IPS DF 19.7 (cell line): ENCODE measurements around the gene GPBP1L1.
"Not testable (repeated sequence)": the region's sequence is repeated elsewhere in the genome, so short reads cannot be mapped to it uniquely, and the experiment has no call there.

Experiments used
- DNase-seq: peaks from one replicate; pipeline ENCODE4 v3.0.0-alpha.2; 2013; ENCODE audit warnings: low read depth, low spot score

Gene GPBP1L1

GRCh38 chr1:45635211-45635610 is 51.1 kb downstream of the GPBP1L1 start:
- DNase-seq, result no peak

DNA sequence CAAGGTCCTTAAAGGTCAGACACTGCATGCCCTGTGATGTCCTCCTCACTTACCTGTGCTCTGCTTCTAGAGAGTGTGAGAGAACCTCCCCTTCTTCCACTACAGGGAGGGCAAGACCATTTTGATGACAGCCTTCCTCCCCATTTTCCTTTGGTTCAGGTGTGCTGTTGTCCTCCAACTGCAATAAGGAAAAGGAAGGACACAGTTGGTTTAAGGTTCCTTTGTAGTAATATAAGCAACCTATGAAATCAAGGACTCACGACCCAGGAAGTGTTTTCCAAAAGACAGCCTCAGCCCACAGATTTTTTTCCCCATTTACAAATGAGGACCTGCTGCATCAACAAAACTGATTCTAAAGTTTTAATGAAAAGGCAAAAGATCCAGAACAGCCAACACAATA is 55.9 kb downstream of the GPBP1L1 start:
- no peak for DNase-seq

GRCh38 chr1:45629035-45629434 is 57.3 kb downstream of the GPBP1L1 start:
- no peak for DNase-seq

DNA sequence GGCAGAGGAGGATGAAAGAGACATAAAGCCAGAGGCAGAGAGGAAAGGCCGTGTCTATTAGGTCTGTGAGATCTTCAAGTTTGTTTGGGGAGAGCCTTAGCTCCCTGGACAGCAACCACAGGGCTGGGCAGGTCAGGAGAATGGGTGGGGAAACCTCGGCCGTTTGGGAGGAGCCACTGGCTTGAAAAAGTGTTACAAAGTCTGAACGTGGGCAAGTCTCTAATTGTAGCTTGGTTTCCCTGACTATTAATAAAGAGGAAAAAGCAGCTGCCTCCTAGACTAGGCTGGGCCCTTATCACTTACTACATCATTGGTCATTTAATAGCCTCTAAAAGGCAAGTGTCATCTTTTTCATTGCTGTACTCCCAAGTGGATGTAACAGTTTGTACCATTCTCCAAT is 62.4 kb downstream of the GPBP1L1 start, which contains the start of gene CCDC17:
CCDC17 (minus strand) TSS at position 83 of the 400 bp plus-strand sequence. CDS start 145 bp downstream, outside the sequence.
- no peak for DNase-seq

GRCh38 chr1:45622524-45623394 is 63.6 kb downstream of the GPBP1L1 start:
- no peak for DNase-seq

DNA sequence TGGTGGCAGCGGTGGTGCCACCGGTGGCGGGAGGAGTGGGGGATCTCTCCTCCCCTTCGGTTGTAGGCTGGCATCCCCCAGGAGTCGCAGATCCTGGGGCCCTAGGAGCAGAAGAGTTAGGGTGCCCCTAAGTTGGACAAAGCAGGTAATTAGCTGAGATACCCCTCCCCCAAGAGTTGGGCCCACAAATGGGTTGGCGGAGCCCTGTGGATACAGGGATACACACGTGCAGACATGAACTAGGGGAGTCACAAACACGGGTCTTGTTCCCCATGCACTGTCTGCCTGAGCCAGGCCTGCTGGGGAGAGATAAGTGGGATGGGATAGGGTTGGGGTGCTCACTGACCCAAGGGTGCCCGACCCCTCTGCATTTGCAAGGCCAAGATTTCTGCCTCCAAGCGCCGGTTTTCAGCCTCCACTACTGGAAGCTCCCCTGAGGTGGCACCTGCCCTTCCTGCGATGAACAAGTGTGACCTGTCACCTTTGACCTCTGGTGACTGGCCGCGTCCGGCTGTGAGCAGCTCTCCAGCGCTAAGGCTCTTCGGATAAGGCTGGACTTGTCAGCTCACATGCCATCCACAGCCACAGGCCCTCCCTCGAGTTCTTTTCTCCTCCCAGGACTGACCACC is 64.3 kb downstream of the GPBP1L1 start:
- DNase-seq, result no peak

- no peak for DNase-seq
Measured at GRCh38 chr1:45621501-45621836, 64.9 kb downstream of the GPBP1L1 start.

- no peak for DNase-seq
Measured at GRCh38 chr1:45620588-45621500, 65.5 kb downstream of the GPBP1L1 start.

GRCh38 chr1:45619149-45619921 is 67.0 kb downstream of the GPBP1L1 start:
- no peak for DNase-seq

- DNase-seq, result no peak
Measured at GRCh38 chr1:45617618-45618017, 68.7 kb downstream of the GPBP1L1 start.

- DNase-seq, result no peak
Measured at GRCh38 chr1:45615885-45616284, 70.4 kb downstream of the GPBP1L1 start.

DNA sequence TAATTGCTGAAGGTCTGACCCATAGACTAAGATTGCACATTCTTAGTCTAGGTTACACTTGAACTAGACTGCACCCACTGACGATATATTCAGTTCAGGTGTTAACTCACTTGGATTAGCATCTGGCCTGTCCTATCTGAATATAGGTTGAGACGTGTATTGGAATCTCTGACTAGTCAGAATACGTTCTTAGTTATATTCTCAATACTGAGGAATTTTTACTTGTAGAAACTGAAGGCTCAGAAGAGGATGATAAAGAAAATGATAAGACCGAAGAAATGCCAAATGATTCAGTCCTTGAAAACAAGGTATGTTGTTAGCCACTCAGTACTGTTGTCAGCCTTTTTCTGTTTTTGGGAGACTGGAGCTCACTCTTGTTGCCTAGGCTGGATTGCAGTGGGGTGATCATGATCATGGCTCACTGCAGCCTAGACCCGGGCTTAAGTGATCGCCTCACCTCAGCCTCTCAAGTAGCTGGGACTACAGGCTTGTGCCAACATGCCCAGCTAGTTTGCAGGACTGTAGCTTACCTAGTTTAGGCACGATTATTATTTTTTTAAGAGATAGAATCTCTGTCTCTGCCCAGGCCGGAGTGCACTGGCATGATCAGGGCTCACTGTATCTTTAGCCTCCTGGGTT is 73.3 kb downstream of the GPBP1L1 start:
- DNase-seq, result no peak

- DNase-seq, result no peak
Measured at GRCh38 chr1:45610589-45611226, 75.6 kb downstream of the GPBP1L1 start.

GRCh38 chr1:45608175-45609156 is 77.9 kb downstream of the GPBP1L1 start:
- no peak for DNase-seq

- no peak for DNase-seq
Measured at GRCh38 chr1:45607404-45608074, 78.8 kb downstream of the GPBP1L1 start.

DNA sequence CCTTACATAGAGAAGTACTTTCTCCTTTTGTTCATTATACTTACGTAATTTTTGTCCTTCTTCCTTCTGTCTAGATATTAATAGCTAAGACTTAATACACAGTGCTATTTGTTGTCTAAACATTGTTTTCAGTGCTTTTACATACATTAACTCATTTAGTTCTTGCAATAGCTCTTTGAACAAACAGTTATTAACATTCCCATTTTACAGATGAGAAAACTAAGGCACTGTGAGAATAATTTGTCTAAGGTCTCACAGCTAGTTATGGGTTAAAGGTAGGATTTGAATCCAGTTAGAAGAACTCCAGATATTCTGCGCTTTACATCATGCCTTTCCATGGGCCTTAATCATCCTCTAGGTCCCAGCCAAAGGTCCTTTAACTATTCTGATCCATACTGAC is 82.1 kb downstream of the GPBP1L1 start:
- no peak for DNase-seq

DNA sequence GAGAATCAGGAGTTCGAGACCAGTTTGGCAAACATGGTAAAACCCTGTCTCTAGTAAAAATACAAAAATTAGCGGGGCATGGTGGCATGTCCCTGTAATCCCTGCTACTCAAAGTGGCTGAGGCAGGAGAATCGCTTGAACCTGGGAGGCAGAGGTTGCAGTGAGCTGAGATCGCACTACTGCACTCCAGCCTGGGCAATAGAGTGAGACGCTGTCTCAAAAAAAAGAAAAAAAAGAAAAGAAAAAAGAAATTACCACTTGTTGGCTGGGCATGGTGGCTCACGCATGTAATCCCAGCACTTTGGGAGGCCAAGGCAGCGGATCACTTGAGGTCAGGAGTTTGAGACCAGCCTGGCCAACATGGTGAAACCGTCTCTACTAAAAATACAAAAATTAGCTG is 89.6 kb downstream of the GPBP1L1 start:
- not testable (repeated sequence) for DNase-seq

DNA sequence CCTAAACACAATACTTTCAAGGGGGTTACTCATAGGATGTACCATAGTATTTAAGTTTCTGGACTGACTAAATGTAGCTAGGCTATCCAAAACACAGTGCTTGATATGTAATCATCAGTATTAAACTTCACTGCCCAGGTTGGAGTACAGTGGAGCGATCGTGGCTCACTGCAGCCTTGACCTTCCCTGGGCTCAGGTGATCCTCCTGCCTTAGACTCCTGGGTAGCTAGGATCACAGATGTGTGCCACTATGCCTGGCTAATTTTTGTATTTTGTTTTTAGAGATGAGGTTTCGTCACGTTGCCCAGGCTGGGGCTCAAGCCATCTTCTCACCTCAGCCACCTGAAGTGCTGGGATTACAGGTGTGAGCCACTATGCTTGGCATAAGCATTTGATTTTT is 91.9 kb downstream of the GPBP1L1 start:
- no peak for DNase-seq

GRCh38 chr1:45589861-45590260 is 96.5 kb downstream of the GPBP1L1 start:
- DNase-seq, result no peak
